ENCODE measurements around the gene IL19. TPM values are rescaled to one million over a fixed set of nuclear protein-coding genes. Genes with fewer than 3 reads are reported as not detected.

Gene IL19
- total RNA-seq, 4 donors from 2014 or later = not detected

DNA sequence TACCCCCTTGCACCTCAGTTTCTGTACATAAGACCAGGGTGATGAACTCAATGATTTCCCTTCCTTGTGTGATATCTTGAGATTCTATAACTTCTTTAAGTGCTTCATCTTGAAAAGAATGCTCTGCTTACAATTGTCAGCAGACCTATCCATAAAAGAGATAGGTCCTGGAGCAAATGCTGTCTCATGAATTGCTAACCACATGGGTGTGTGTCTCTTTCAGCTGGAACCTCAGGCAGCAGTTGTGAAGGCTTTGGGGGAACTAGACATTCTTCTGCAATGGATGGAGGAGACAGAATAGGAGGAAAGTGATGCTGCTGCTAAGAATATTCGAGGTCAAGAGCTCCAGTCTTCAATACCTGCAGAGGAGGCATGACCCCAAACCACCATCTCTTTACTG, 97.7 kb downstream of the IL19 start:
- DNase-seq (ENCODE audit: extremely low spot score) = no peak
- 36% methylated on average over 1 of the region's 1 CpG for WGBS
- Histone ChIP-seq H3K4me3 (no peak overlapping the region), H3K36me3 (no peaks in the 10 kb centered on the region), H3K4me1 (peaks cover 0 to 7% (median 0%) of the 10 kb centered on the region in 4 donors), H3K9me3 (peaks cover 0 to 2% (median 0%) of the 10 kb centered on the region in 4 donors), H3K27me3 (no peaks in the 10 kb centered on the region), H3K27ac (replicated peaks in 1 of 4) (no peak overlapping the region)
- intact Hi-C loops (cut with DNase I) = loop anchor here (5.0 kb wide), 1 partner anchor 39 kb away; no protein-coding TSS in a partner anchor
- TF ChIP-seq POLR2A (IDR thresholded peaks at IDR 0.05; ENCODE audit: low read depth) (no peak), EP300 (IDR thresholded peaks at IDR 0.05) (no peak), POLR2AphosphoS5 (IDR thresholded peaks at IDR 0.05) (no peak)
- TF ChIP-seq, protein P1, sequence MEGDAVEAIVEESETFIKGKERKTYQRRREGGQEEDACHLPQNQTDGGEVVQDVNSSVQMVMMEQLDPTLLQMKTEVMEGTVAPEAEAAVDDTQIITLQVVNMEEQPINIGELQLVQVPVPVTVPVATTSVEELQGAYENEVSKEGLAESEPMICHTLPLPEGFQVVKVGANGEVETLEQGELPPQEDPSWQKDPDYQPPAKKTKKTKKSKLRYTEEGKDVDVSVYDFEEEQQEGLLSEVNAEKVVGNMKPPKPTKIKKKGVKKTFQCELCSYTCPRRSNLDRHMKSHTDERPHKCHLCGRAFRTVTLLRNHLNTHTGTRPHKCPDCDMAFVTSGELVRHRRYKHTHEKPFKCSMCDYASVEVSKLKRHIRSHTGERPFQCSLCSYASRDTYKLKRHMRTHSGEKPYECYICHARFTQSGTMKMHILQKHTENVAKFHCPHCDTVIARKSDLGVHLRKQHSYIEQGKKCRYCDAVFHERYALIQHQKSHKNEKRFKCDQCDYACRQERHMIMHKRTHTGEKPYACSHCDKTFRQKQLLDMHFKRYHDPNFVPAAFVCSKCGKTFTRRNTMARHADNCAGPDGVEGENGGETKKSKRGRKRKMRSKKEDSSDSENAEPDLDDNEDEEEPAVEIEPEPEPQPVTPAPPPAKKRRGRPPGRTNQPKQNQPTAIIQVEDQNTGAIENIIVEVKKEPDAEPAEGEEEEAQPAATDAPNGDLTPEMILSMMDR (IDR thresholded peaks at IDR 0.05) = no peak

DNA sequence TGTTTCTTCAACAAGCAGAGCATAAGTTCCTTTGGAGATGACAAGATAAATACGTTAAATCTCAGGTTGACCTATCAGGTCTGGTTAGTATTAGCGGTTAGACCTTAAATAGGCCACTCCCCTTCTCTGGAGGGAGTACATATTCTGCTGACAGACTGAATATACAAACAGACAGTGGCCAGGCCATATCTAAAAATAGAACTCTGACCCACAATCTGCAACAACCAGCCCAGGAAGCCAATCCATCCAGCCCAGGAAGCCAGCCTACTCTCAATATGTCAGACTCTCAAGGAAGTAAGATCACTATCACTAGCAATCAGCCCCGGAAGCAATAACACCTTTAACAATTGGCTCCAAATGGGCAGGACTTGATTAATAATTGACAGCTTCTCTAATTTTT, 101.6 kb downstream of the IL19 start:
- H3K27ac ChIP-seq (replicated peaks in 1 of 4) = no peak overlapping the region
- WGBS = 61% methylated on average over 3 of the region's 3 CpGs
- TF ChIP-seq, protein P1 (IDR thresholded peaks at IDR 0.05) = no peak
- TF ChIP-seq EP300 (IDR thresholded peaks at IDR 0.05) (no peak), POLR2AphosphoS5 (IDR thresholded peaks at IDR 0.05) (no peak), POLR2A (IDR thresholded peaks at IDR 0.05; ENCODE audit: low read depth) (no peak)
- H3K27me3 ChIP-seq = no peaks in the 10 kb centered on the region
- H3K36me3 ChIP-seq = no peaks in the 10 kb centered on the region
- intact Hi-C loops (cut with DNase I) = no loop called here
- no peaks in the 10 kb centered on the region for H3K4me1 ChIP-seq
- no peak for DNase-seq (ENCODE audit: extremely low spot score)
- H3K9me3 ChIP-seq = peaks cover 0 to 10% (median 2%) of the 10 kb centered on the region in 4 donors
- H3K4me3 ChIP-seq = no peak overlapping the region

DNA sequence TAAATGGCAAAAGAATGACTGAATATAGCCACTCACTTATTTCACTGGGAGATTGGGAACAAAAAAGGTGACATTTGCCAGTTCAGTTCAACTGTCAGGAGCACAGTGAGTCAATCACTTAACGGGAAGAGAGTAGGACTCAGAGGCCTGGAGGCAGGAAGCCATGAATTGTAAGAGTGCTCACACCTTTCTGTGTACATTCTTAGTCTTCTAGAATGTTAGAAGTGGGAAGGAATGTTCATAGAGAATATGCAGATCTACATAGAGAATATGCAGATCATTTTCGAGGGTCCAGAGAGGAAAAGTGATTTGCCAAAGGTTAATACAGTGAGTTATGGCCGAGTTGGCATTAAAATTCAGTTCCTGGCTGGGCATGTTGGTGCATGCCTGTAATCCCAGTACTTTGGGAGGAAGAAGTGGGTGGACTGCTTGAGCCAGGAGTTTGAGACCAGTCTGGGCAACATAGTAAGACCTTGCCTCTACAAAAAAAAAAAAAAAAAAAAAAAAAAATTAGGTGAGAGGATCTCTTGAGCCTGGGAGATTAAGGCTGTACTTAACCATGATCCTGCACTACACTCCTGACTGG, 103.1 kb downstream of the IL19 start:
- H3K27ac ChIP-seq (replicated peaks in 1 of 4) = no peak overlapping the region
- H3K9me3 ChIP-seq = peaks cover 0 to 18% (median 9%) of the 10 kb centered on the region in 4 donors
- 82% methylated on average over 3 of the region's 3 CpGs for WGBS
- no peaks in the 10 kb centered on the region for H3K4me1 ChIP-seq
- no peaks in the 10 kb centered on the region for H3K27me3 ChIP-seq
- TF ChIP-seq POLR2A (IDR thresholded peaks at IDR 0.05; ENCODE audit: low read depth) (no peak), POLR2AphosphoS5 (IDR thresholded peaks at IDR 0.05) (no peak), EP300 (IDR thresholded peaks at IDR 0.05) (no peak)
- TF ChIP-seq, protein P1 (IDR thresholded peaks at IDR 0.05) = no peak
- H3K36me3 ChIP-seq = no peaks in the 10 kb centered on the region
- DNase-seq (ENCODE audit: extremely low spot score) = no peak
- H3K4me3 ChIP-seq = no peak overlapping the region
- intact Hi-C loops (cut with DNase I) = no loop called here

DNA sequence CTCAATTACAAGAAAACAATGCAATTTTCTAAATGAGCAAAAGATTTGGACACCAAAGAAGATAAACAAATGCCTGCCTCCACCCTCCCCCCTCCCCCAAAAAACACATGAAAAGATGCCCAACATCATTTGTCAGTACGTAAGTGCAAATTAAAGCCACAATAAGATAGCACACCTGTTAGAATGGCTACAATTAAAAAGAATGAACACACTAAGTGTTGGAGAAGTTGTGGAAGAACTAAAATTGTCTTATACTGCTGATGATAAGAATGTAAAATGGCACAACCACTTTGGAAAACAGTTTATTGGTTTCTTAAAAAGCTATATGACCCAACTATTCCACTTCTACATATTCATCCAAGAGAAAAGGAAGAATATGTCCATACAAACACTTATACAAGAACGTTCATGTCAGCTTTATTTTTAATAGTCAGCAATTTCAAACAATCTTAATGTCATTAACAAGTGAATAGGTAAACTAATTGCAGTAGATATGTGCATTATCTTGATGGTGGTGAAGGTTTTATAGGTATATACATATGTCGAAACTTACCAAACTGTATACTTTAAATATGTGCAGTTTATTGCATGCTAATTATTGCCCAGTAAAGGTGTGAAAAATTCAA, 105.3 kb downstream of the IL19 start:
- H3K4me1 ChIP-seq = no peaks in the 10 kb centered on the region
- WGBS = 86% methylated on average over 3 of the region's 3 CpGs

DNA sequence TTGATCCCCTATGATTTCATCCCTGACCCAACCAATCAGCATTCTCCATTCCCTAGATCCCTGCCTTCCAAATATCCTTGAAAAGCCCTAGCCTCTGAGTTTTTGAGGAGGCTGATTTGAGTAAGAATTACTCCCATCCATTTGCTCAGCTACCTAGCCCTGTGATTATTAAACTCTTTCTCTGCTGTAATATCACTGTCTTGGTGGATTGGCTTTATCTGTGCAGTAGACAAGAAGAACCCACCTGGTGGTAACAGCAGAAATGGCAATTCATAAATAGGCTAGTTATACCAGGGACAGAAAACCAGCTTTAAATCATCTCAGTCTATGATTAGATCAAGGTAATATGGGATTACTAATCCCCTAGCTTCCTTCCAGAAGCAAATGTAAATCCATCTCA, 107.9 kb downstream of the IL19 start:
- no peaks in the 10 kb centered on the region for H3K4me1 ChIP-seq
- TF ChIP-seq POLR2A (IDR thresholded peaks at IDR 0.05; ENCODE audit: low read depth) = no peak
- no peak for TF ChIP-seq EP300 (IDR thresholded peaks at IDR 0.05)
- TF ChIP-seq, protein P1 (IDR thresholded peaks at IDR 0.05) = no peak
- TF ChIP-seq POLR2AphosphoS5 (IDR thresholded peaks at IDR 0.05) = no peak
- no peak overlapping the region for H3K27ac ChIP-seq (replicated peaks in 1 of 4)
- H3K9me3 ChIP-seq = peaks cover 0 to 22% (median 8%) of the 10 kb centered on the region in 4 donors
- intact Hi-C loops (cut with DNase I) = no loop called here
- H3K4me3 ChIP-seq = no peak overlapping the region
- no peaks in the 10 kb centered on the region for H3K27me3 ChIP-seq
- no peaks in the 10 kb centered on the region for H3K36me3 ChIP-seq
- DNase-seq (ENCODE audit: extremely low spot score) = no peak

More for the DNA sequence above, 105.3 kb downstream of the IL19 start:
- no peak overlapping the region for H3K27ac ChIP-seq (replicated peaks in 1 of 4)
- no peak for TF ChIP-seq EP300 (IDR thresholded peaks at IDR 0.05)
- TF ChIP-seq POLR2AphosphoS5 (IDR thresholded peaks at IDR 0.05) = no peak
- TF ChIP-seq POLR2A (IDR thresholded peaks at IDR 0.05; ENCODE audit: low read depth) = no peak
- H3K36me3 ChIP-seq = no peaks in the 10 kb centered on the region
- H3K27me3 ChIP-seq = no peaks in the 10 kb centered on the region
- intact Hi-C loops (cut with DNase I) = no loop called here
- H3K9me3 ChIP-seq = peaks cover 0 to 22% (median 10%) of the 10 kb centered on the region in 4 donors
- no peak for DNase-seq (ENCODE audit: extremely low spot score)
- H3K4me3 ChIP-seq = no peak overlapping the region

Data from esophagus muscularis mucosa (tissue), 4 donors.